Spleen (tissue), 11 donors: ENCODE data around the gene ITPR1. TPM values are rescaled to one million over a fixed set of nuclear protein-coding genes. Genes with fewer than 3 reads are reported as not detected.
"Not testable (repeated sequence)": the region's sequence is repeated elsewhere in the genome, so short reads cannot be mapped to it uniquely, and the experiment has no call there.

Source experiments
- DNase-seq: peaks from one replicate; pipeline ENCODE4 v3.0.0-alpha.2; 2020
- H3K27ac ChIP-seq, 8 donors: fragments of 200-600 bp; sonication (generic) in 7 of 8; 1 replicate in 4 of 8; 2 replicates in 4 of 8; pipeline versions ENCODE4 v1.5.0 to v1.8.0; 2016 to 2021; ENCODE audit warnings: inconsistent platforms in 4 of 8, mild to moderate bottlenecking in 4 of 8, moderate library complexity in 1 of 8
- H3K27me3 ChIP-seq, 7 donors: fragments of 200-600 bp; sonication (generic) in 6 of 7; replicated peaks in 1 of 7; 1 replicate in 4 of 7; 2 replicates in 3 of 7; pipeline versions ENCODE4 v1.5.0 to v1.8.0; 2016 to 2021; ENCODE audit warnings: inconsistent platforms in 3 of 7, mild to moderate bottlenecking in 1 of 7
- H3K36me3 ChIP-seq, 6 donors: fragments of 200-600 bp; sonication (generic) in 5 of 6; 1 replicate in 4 of 6; 2 replicates in 2 of 6; pipeline versions ENCODE4 v1.5.0 to v1.8.0; 2016 to 2021; ENCODE audit warnings: inconsistent platforms in 2 of 6
- H3K4me1 ChIP-seq, 6 donors: fragments of 200-600 bp; sonication (generic) in 5 of 6; 1 replicate in 3 of 6; 2 replicates in 3 of 6; pipeline versions ENCODE4 v1.5.0 to v1.8.0; 2016 to 2021; ENCODE audit warnings: inconsistent platforms in 3 of 6
- H3K4me3 ChIP-seq, 8 donors: fragments of 200-600 bp; sonication (generic) in 7 of 8; 1 replicate in 4 of 8; 2 replicates in 4 of 8; pipeline versions ENCODE4 v1.5.0 to v1.8.0; 2016 to 2021; ENCODE audit warnings: inconsistent platforms in 4 of 8, mild to moderate bottlenecking in 4 of 8, moderate library complexity in 2 of 8
- H3K9me3 ChIP-seq, 8 donors: fragments of 200-600 bp; sonication (generic) in 7 of 8; 1 replicate in 4 of 8; 2 replicates in 4 of 8; pipeline versions ENCODE4 v1.5.0 to v1.8.0; 2016 to 2021; ENCODE audit warnings: inconsistent platforms in 4 of 8
- POLR2A ChIP-seq, 3 donors: fragments of 450-650 bp; IDR thresholded peaks; one replicate each; pipeline ENCODE4 v1.5.1; 2017; ENCODE audit warnings: antibody characterized with exemption in 3 of 3, mild to moderate bottlenecking in 1 of 3
- POLR2AphosphoS5 ChIP-seq, 3 donors: sonication (generic); formaldehyde crosslinking; IDR thresholded peaks; one replicate each; pipeline ENCODE4 v1.5.1; 2017; ENCODE audit warnings: antibody characterized with exemption in 3 of 3
- WGBS, 5 donors: extraction: QIAGEN DNeasy Blood & Tissue Kit in 3 of 5; methylation state at CpG; one replicate each; pipeline versions ENCODE4 v1.1.5 to v1.1.7; 2013 to 2018; 5-methylcytosine and 5-hydroxymethylcytosine counted together
- intact Hi-C: fragments of 100-400 bp; cut with DNase I; formaldehyde crosslinking; loops from one replicate; pipeline ENCODE4 v1.15.0; 2023; ENCODE audit warnings: low total_unique reads
- polyA plus RNA-seq, 3 donors: library from polyadenylated mRNA; stranded (reverse); fragments of 200-250 nt; gene quantifications; one replicate each; pipeline ENCODE4 v1.2.1, GENCODE V29; 2013
- total RNA-seq, 7 donors: library from RNA; depleted of rRNA in 3 of 7; stranded (reverse); fragments of >200 nt in 3 of 7; fragmentation: NEBNext Ultra II Directional in 4 of 7; extraction: Animal tissue kit (Norgen Biotek cat#: 25700) in 4 of 7; gene quantifications; one replicate each; pipeline versions ENCODE4 v1.1.0 to v1.2.1, GENCODE V29; 2016 to 2021
- TF ChIP-seq, protein P1 (sequence below), 11 experiments: fragments of 200-600 bp in 7 of 11; fragments of 450-650 bp in 4 of 11; sonication (generic) in 4 of 11; IDR thresholded peaks in 8 of 11; conservative IDR thresholded peaks in 3 of 11; 1 replicate in 7 of 11; 2 replicates in 4 of 11; pipeline versions ENCODE4 v1.4.0 to v1.8.0; 2016 to 2021; ENCODE audit warnings: antibody characterized with exemption in 11 of 11, inconsistent platforms in 4 of 11, mild to moderate bottlenecking in 1 of 11
- donor health status: healthy with polysubstance abuse.
- donor health status: DM: no; HTN: no; CAD: no; lungs with moderate emphysema.
- donor health status: DM: no; HTN: no; CAD: no.
- donor health status: Bipolar disorder and iron deficiency.
- donor health status: healthy.
- donor health status: DM: no; HTN: no; CAD: no.
- donor health status: DM: yes; HTN: yes; CAD: no.

Gene ITPR1
- total and polyA plus RNA-seq, 10 donors = 17.5 to 194 (median 129) TPM

DNA sequence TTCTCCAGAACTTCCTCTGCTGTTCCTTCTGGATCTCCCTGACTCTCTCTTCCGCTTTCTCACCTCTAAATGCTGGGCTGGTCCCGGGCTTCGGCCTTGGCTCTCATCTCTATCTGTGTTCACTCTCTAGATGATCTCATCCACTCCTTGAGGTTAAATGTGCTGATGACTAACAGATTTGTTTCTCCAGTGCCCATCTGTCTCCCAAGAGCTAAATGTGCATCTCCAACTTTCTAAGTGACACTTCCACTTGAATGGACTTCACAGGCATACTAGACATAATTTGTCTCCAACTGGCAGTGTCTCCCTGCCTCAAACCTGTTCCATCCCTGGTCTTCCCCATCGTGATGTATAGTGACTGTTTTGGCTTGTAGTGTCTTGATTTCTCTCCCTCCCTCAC, 95.3 kb downstream of the ITPR1 start:
- WGBS, 5 donors = 66 to 84% (median 72%) methylated on average over 4 of the region's 4 CpGs
- Histone ChIP-seq H3K9me3 (peaks cover 0 to 5% (median 0%) of the 10 kb centered on the region in 8 donors), H3K27me3 (no peaks in the 10 kb centered on the region), H3K36me3 (peaks cover 0 to 4% (median 0%) of the 10 kb centered on the region in 6 donors), H3K4me3 (no peak overlapping the region), H3K4me1 (peaks cover 11 to 79% (median 54%) of the 10 kb centered on the region in 6 donors), H3K27ac (peak overlapping the region in 2 of 8 donors; percentile 19 to 30)
- no peak for TF ChIP-seq POLR2A (IDR thresholded peaks at IDR 0.05)
- no peak for TF ChIP-seq POLR2AphosphoS5 (IDR thresholded peaks at IDR 0.05)
- TF ChIP-seq, protein P1, sequence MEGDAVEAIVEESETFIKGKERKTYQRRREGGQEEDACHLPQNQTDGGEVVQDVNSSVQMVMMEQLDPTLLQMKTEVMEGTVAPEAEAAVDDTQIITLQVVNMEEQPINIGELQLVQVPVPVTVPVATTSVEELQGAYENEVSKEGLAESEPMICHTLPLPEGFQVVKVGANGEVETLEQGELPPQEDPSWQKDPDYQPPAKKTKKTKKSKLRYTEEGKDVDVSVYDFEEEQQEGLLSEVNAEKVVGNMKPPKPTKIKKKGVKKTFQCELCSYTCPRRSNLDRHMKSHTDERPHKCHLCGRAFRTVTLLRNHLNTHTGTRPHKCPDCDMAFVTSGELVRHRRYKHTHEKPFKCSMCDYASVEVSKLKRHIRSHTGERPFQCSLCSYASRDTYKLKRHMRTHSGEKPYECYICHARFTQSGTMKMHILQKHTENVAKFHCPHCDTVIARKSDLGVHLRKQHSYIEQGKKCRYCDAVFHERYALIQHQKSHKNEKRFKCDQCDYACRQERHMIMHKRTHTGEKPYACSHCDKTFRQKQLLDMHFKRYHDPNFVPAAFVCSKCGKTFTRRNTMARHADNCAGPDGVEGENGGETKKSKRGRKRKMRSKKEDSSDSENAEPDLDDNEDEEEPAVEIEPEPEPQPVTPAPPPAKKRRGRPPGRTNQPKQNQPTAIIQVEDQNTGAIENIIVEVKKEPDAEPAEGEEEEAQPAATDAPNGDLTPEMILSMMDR (IDR thresholded peaks at IDR 0.05 in 8 of 11, conservative IDR thresholded peaks at IDR 0.05 in 3 of 11) = no peak
- intact Hi-C loops = no loop called here
- no peak for DNase-seq

DNA sequence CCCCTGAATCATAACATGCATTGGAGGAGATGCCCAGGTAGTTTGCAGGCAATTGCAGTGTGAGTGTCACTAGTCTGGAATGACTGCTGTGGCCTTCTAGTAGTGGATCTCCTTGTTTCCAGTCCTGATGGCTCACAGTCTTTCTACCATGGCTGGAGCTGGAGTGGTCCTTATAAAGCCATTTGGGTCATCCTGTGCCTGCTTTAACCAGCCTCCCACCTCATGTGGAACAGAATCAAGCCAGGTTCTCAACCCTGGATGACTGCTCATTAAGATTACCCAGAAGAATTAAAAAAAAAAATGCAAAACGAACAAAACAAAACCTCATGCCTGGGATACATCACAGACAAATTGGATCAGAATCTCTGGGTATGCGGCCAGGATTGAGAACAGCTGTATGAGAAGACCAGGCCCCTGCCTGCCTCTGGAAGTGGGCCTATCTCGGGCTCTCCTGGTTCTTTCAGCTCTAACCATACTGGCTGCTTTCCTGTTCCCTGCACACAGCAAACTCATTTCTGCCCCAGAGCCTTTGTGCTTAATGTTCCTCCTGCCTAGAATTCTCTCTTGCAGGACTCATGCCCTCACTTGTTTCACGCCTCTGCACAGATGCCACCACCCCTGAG, 96.4 kb downstream of the ITPR1 start:
- DNase-seq = no peak
- TF ChIP-seq, protein P1 (IDR thresholded peaks at IDR 0.05 in 8 of 11, conservative IDR thresholded peaks at IDR 0.05 in 3 of 11) = no peak
- Histone ChIP-seq H3K36me3 (peaks cover 0 to 4% (median 0%) of the 10 kb centered on the region in 6 donors), H3K4me1 (peaks cover 7 to 67% (median 43%) of the 10 kb centered on the region in 6 donors), H3K27me3 (no peaks in the 10 kb centered on the region), H3K4me3 (no peak overlapping the region), H3K27ac (peak overlapping the region in 1 of 8 donors; percentile 3), H3K9me3 (peaks cover 0 to 5% (median 0%) of the 10 kb centered on the region in 8 donors)
- 69 to 84% (median 80%) methylated on average over 4 of the region's 4 CpGs for WGBS, 5 donors
- intact Hi-C loops = no loop called here

DNA sequence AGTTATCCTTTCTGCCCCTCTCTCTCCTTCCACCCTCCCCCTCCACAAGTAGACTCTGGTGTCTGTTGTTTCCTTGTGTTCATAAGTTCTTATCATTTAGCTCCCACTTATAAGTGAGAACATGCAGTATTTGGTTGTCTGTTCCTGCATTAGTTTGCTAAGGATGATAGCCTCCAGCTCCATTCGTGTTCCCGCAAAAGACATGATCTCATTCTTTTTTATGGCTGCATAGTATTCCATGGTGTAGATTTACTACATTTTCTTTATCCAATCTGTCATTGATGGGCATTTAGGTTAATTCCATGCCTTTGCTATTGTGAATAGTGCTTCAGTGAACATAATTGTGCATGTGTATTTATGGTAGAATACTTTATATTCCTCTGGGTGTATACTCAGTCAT, 97.7 kb downstream of the ITPR1 start:
- WGBS, 5 donors = 95 to 100% (median 98%) methylated on average over 2 of the region's 2 CpGs
- H3K27me3 ChIP-seq, H3K27ac ChIP-seq, H3K9me3 ChIP-seq, intact Hi-C loops, DNase-seq, H3K4me3 ChIP-seq, H3K36me3 ChIP-seq: not testable (repeated sequence)
- peaks cover 7 to 59% (median 33%) of the 10 kb centered on the region in 6 donors for H3K4me1 ChIP-seq

DNA sequence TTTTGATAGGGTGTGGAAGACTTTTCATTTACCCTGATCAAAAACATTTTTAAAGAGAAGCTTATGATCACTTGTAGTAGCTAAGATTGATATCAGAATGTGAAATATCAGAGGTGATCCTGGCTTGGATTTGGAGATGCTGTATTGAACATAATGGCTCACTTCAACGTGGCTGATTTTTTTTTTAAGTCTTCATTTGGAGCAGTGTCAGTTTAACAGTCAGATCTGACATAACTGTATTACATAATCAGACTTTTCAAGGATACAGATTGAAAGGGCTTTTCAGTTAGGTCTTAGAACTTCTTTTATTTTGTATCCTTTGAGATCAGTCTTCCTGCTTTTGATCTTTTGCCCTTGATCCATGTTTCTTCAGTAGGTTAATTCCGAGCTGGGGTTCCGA, 98.5 kb downstream of the ITPR1 start:
- Histone ChIP-seq H3K9me3 (peaks cover 0 to 5% (median 0%) of the 10 kb centered on the region in 8 donors), H3K4me3 (no peak overlapping the region), H3K4me1 (peaks cover 6 to 59% (median 32%) of the 10 kb centered on the region in 6 donors), H3K27me3 (no peaks in the 10 kb centered on the region), H3K27ac (no peak overlapping the region), H3K36me3 (peaks cover 0 to 4% (median 0%) of the 10 kb centered on the region in 6 donors)
- intact Hi-C loops = no loop called here
- no peak for DNase-seq
- WGBS, 5 donors = 65 to 83% (median 67%) methylated on average over 3 of the region's 3 CpGs
- TF ChIP-seq, protein P1 (IDR thresholded peaks at IDR 0.05 in 8 of 11, conservative IDR thresholded peaks at IDR 0.05 in 3 of 11) = no peak
- TF ChIP-seq POLR2AphosphoS5 (IDR thresholded peaks at IDR 0.05) (no peak), POLR2A (IDR thresholded peaks at IDR 0.05) (no peak)
